ENCODE data around the gene AK2.

- no peak for TF ChIP-seq CTCF (IDR thresholded peaks at IDR 0.05; ENCODE audit: low read length)
- no peak for TF ChIP-seq EZH2 (optimal IDR thresholded peaks at IDR 0.05; ENCODE audit: low read depth, low read length)
Observed at GRCh38 chr1:32978854-32979253, 57.8 kb downstream of the AK2 start.

Data from MM.1S (cell line).